Measurements from ENCODE around the gene MAST3.

Gene MAST3

DNA sequence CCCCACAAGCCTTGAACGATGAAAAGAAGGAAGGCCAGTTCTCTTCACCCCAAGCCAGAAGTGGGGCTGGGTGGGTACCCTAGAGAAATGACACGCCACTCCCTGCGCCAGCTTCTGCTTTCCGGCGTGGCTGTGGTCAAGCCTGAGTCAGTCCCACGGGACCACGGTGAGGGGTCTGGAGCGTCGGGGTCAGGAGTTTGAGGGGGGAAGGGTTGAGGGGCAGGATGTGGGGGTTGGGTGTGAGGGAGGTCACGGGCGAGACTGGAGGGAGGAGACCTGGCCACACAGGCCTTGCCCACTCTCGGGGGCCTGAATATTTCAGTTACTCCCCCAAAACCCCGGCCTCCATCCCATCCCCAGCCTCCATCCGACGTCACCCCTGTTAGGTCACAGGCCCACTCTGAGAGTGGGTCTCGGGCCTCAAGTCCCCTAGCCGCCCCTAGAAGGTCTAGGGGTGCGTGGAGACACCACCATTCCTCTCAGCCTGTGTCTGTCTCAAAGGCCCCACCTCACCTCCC is 75.5 kb downstream of the MAST3 start:
- H4K12ac ChIP-seq (ENCODE audit: low read depth, low read length) = no peak overlapping the region
- H3K27me3 ChIP-seq (ENCODE audit: insufficient read depth, low read length) = peaks cover 10% of the 10 kb centered on the region
- peaks cover 5% of the 10 kb centered on the region for H3K9me3 ChIP-seq (ENCODE audit: insufficient read depth, low read depth, low read length)

DNA sequence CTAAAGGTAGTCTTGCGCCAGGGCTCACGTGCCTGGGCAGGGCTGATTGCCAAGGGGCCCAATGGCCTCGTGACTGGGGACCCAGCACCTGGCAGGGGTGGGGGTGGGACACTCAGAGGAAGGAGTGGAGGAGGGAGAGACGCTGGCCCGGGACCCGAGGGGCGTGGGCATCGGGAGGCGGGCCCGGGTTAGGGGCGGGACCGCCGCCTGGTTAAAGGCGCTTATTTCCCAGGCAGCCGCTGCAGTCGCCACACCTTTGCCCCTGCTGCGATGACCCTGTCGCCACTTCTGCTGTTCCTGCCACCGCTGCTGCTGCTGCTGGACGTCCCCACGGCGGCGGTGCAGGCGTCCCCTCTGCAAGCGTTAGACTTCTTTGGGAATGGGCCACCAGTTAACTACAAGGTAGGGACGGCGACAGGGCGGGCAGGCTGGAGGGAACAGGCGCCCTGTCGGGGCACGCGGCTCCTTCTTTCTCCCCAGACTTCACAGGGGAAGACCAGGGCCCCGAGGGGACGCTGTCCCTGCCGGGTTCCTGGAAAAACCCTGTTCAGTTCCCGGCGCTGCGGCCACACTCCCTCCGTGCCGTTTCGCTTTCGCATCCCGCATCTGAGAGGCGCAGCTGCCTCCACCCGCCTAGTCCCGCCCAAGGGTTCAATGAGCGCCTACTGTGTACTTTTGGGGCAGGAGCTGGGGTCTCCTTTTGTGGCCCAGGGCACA is 76.2 kb downstream of the MAST3 start, which contains the start of gene IFI30:
IFI30 (plus strand) TSS at position 242 of the 717 bp plus-strand sequence; CDS start at position 271, 29 bp downstream.
- H3K9ac ChIP-seq (ENCODE audit: low read length) = no peak within 1 kb of the TSS
- H3K14ac ChIP-seq (ENCODE audit: low read length) = no peak within 1 kb of the TSS
- no peak within 1 kb of the TSS for H3K4ac ChIP-seq (ENCODE audit: low read depth, low read length)
- peak within 1 kb of the TSS; percentile 73 for H3K4me2 ChIP-seq (ENCODE audit: low read length)
- H3K23ac ChIP-seq (ENCODE audit: low read length) = no peak within 1 kb of the TSS
- no peak within 1 kb of the TSS for H2AK5ac ChIP-seq (ENCODE audit: low read length)
- WGBS (ENCODE audit: extremely low coverage, insufficient coverage, insufficient read length) = no CpG with 5 or more reads among the region's 47 CpGs
- peak; percentile 57 to 76 for DNase-seq
- H2BK120ac ChIP-seq (ENCODE audit: insufficient read depth, low read length, poor library complexity) = no peak within 1 kb of the TSS
- H3K4me1 ChIP-seq (ENCODE audit: control insufficient read depth in 1 of 2, insufficient read depth in 2 of 2, low read length in 2 of 2) = peaks cover 4 to 9% of the 10 kb centered on the region in 2 experiments
- no peak within 1 kb of the TSS for H3K4me3 ChIP-seq (ENCODE audit: low read depth, low read length)
- no peak within 1 kb of the TSS for H2BK12ac ChIP-seq (ENCODE audit: low read length)
- peaks cover 18 to 21% of the 10 kb centered on the region in 2 experiments for H3K36me3 ChIP-seq (ENCODE audit: control insufficient read depth in 1 of 2, insufficient read depth in 2 of 2, low read length in 2 of 2)
- no peak within 1 kb of the TSS for H4K8ac ChIP-seq (ENCODE audit: low read depth, low read length)
- H2AFZ ChIP-seq (ENCODE audit: insufficient read depth, low read length, poor library complexity) = peak within 1 kb of the TSS; percentile 9
- H3K79me2 ChIP-seq (ENCODE audit: control insufficient read depth, insufficient read depth, low read length, poor library complexity) = no peaks in the 10 kb centered on the region
- no peak within 1 kb of the TSS for H4K91ac ChIP-seq (ENCODE audit: low read depth, low read length)
- peaks cover 10% of the 10 kb centered on the region for H3K27me3 ChIP-seq (ENCODE audit: insufficient read depth, low read length)
- H3K18ac ChIP-seq (ENCODE audit: low read length) = no peak within 1 kb of the TSS
- no peak within 1 kb of the TSS for H4K12ac ChIP-seq (ENCODE audit: low read depth, low read length)
- H3K9me3 ChIP-seq (ENCODE audit: insufficient read depth, low read depth, low read length) = peaks cover 5% of the 10 kb centered on the region
- no peaks in the 10 kb centered on the region for H3K79me1 ChIP-seq (ENCODE audit: low read length)
- H2BK5ac ChIP-seq (ENCODE audit: low read depth, low read length, poor library complexity) = no peak within 1 kb of the TSS
- no peak within 1 kb of the TSS for H3K27ac ChIP-seq (ENCODE audit: low read depth, low read length)

More for the DNA sequence above, 75.5 kb downstream of the MAST3 start:
- DNase-seq = peak; percentile 32 to 38
- Histone ChIP-seq H3K14ac (ENCODE audit: low read length) (no peak overlapping the region), H4K91ac (ENCODE audit: low read depth, low read length) (no peak overlapping the region), H3K23ac (ENCODE audit: low read length) (no peak overlapping the region), H2BK12ac (ENCODE audit: low read length) (no peak overlapping the region), H3K4me3 (ENCODE audit: low read depth, low read length) (no peak overlapping the region), H4K8ac (ENCODE audit: low read depth, low read length) (no peak overlapping the region), H3K9ac (ENCODE audit: low read length) (no peak overlapping the region), H3K18ac (ENCODE audit: low read length) (no peak overlapping the region), H3K79me2 (ENCODE audit: control insufficient read depth, insufficient read depth, low read length, poor library complexity) (no peaks in the 10 kb centered on the region), H2AFZ (ENCODE audit: insufficient read depth, low read length, poor library complexity) (no peak overlapping the region), H2AK5ac (ENCODE audit: low read length) (no peak overlapping the region), H3K27ac (ENCODE audit: low read depth, low read length) (no peak overlapping the region), H3K4me2 (ENCODE audit: low read length) (peak overlapping the region; percentile 73), H3K79me1 (ENCODE audit: low read length) (no peaks in the 10 kb centered on the region), H3K36me3 (ENCODE audit: control insufficient read depth in 1 of 2, insufficient read depth in 2 of 2, low read length in 2 of 2) (peaks cover 24 to 27% of the 10 kb centered on the region in 2 experiments), H3K4me1 (ENCODE audit: control insufficient read depth in 1 of 2, insufficient read depth in 2 of 2, low read length in 2 of 2) (peaks cover 4 to 9% of the 10 kb centered on the region in 2 experiments), H2BK120ac (ENCODE audit: insufficient read depth, low read length, poor library complexity) (no peak overlapping the region), H3K4ac (ENCODE audit: low read depth, low read length) (no peak overlapping the region), H2BK5ac (ENCODE audit: low read depth, low read length, poor library complexity) (no peak overlapping the region)
- no CpG with 5 or more reads among the region's 18 CpGs for WGBS (ENCODE audit: extremely low coverage, insufficient coverage, insufficient read length)

DNA sequence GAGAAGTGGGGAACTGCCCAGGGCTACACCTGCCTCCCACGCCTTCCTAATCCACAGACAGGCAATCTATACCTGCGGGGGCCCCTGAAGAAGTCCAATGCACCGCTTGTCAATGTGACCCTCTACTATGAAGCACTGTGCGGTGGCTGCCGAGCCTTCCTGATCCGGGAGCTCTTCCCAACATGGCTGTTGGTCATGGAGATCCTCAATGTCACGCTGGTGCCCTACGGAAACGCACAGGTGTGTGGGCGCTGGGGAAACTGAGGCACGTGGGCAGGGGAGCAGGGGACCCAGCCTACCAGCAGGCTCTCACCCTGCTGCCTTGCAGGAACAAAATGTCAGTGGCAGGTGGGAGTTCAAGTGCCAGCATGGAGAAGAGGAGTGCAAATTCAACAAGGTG is 77.4 kb downstream of the MAST3 start:
- Histone ChIP-seq H3K18ac (ENCODE audit: low read length) (no peak overlapping the region), H3K4me3 (ENCODE audit: low read depth, low read length) (no peak overlapping the region), H3K4me2 (ENCODE audit: low read length) (no peak overlapping the region), H3K4me1 (ENCODE audit: control insufficient read depth in 1 of 2, insufficient read depth in 2 of 2, low read length in 2 of 2) (peaks cover 4 to 9% of the 10 kb centered on the region in 2 experiments), H3K27ac (ENCODE audit: low read depth, low read length) (no peak overlapping the region), H3K9ac (ENCODE audit: low read length) (no peak overlapping the region), H3K79me2 (ENCODE audit: control insufficient read depth, insufficient read depth, low read length, poor library complexity) (no peaks in the 10 kb centered on the region), H4K91ac (ENCODE audit: low read depth, low read length) (no peak overlapping the region), H3K36me3 (ENCODE audit: control insufficient read depth in 1 of 2, insufficient read depth in 2 of 2, low read length in 2 of 2) (peaks cover 7 to 10% of the 10 kb centered on the region in 2 experiments), H2AK5ac (ENCODE audit: low read length) (no peak overlapping the region), H3K4ac (ENCODE audit: low read depth, low read length) (no peak overlapping the region), H3K9me3 (ENCODE audit: insufficient read depth, low read depth, low read length) (peaks cover 5% of the 10 kb centered on the region), H3K27me3 (ENCODE audit: insufficient read depth, low read length) (peaks cover 10% of the 10 kb centered on the region), H2BK120ac (ENCODE audit: insufficient read depth, low read length, poor library complexity) (no peak overlapping the region), H4K12ac (ENCODE audit: low read depth, low read length) (no peak overlapping the region), H2BK12ac (ENCODE audit: low read length) (no peak overlapping the region), H4K8ac (ENCODE audit: low read depth, low read length) (no peak overlapping the region), H3K79me1 (ENCODE audit: low read length) (no peaks in the 10 kb centered on the region), H3K23ac (ENCODE audit: low read length) (no peak overlapping the region), H2BK5ac (ENCODE audit: low read depth, low read length, poor library complexity) (no peak overlapping the region), H2AFZ (ENCODE audit: insufficient read depth, low read length, poor library complexity) (no peak overlapping the region), H3K14ac (ENCODE audit: low read length) (no peak overlapping the region)
- WGBS (ENCODE audit: extremely low coverage, insufficient coverage, insufficient read length) = no CpG with 5 or more reads among the region's 11 CpGs
- DNase-seq = no peak

DNA sequence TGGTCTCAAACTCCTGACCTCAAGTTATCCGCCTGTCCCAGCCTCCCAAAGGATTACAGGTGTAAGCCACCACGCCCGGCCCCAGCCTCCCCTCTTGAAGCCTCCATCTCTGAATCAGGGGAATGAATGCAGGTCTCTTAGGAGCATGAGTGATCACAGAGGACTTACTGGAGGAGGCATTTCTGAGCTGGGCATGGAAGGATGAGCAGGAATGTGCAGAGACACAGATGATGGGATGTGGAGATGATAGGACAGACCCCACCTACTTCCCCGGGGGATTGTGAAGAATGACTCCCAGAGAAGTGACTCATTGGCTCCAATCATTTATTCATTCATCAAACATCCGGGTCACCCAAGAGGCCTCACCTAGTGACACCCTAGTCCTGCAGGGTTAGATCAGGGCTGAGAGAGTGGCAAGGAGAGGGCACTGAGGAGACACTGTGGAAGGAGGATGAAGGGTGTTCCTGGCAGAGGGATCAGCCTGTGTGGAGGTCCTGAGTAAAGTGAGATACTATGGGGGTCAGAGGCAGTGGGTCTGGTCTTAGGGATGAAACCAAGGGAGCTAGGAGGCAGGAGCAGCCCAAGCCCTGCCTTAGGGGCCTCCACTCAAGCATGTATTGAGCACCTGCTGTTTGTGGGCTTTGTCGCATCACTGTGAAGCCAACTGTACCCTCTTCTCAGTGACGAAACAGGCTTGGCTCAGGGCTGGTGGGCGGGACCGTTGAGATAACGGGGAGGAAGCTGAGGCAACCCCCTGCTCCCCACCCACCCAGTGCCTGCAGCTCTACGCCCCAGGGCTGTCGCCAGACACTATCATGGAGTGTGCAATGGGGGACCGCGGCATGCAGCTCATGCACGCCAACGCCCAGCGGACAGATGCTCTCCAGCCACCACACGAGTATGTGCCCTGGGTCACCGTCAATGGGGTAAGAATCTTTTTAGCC is 79.1 kb downstream of the MAST3 start:
- Histone ChIP-seq H3K79me1 (ENCODE audit: low read length) (no peaks in the 10 kb centered on the region), H3K27ac (ENCODE audit: low read depth, low read length) (no peak overlapping the region), H3K79me2 (ENCODE audit: control insufficient read depth, insufficient read depth, low read length, poor library complexity) (no peaks in the 10 kb centered on the region), H2BK120ac (ENCODE audit: insufficient read depth, low read length, poor library complexity) (no peak overlapping the region), H3K4me1 (ENCODE audit: control insufficient read depth in 1 of 2, insufficient read depth in 2 of 2, low read length in 2 of 2) (peaks cover 4 to 9% of the 10 kb centered on the region in 2 experiments), H2BK5ac (ENCODE audit: low read depth, low read length, poor library complexity) (no peak overlapping the region), H2AK5ac (ENCODE audit: low read length) (no peak overlapping the region), H3K36me3 (ENCODE audit: control insufficient read depth in 1 of 2, insufficient read depth in 2 of 2, low read length in 2 of 2) (peaks cover 0 to under 1% of the 10 kb centered on the region in 2 experiments), H4K12ac (ENCODE audit: low read depth, low read length) (no peak overlapping the region), H3K9me3 (ENCODE audit: insufficient read depth, low read depth, low read length) (peaks cover 5% of the 10 kb centered on the region), H2AFZ (ENCODE audit: insufficient read depth, low read length, poor library complexity) (no peak overlapping the region), H3K4me2 (ENCODE audit: low read length) (no peak overlapping the region), H3K27me3 (ENCODE audit: insufficient read depth, low read length) (peaks cover 10% of the 10 kb centered on the region), H3K14ac (ENCODE audit: low read length) (no peak overlapping the region), H4K8ac (ENCODE audit: low read depth, low read length) (no peak overlapping the region), H3K4me3 (ENCODE audit: low read depth, low read length) (no peak overlapping the region), H4K91ac (ENCODE audit: low read depth, low read length) (no peak overlapping the region), H3K4ac (ENCODE audit: low read depth, low read length) (no peak overlapping the region), H2BK12ac (ENCODE audit: low read length) (no peak overlapping the region), H3K9ac (ENCODE audit: low read length) (no peak overlapping the region), H3K23ac (ENCODE audit: low read length) (no peak overlapping the region), H3K18ac (ENCODE audit: low read length) (no peak overlapping the region)
- DNase-seq = no peak
- no CpG with 5 or more reads among the region's 19 CpGs for WGBS (ENCODE audit: extremely low coverage, insufficient coverage, insufficient read length)
